GM12892 (cell line): ENCODE results near the gene TMCC1.

Experiments used
- POLR2A ChIP-seq: IDR thresholded peaks from 2 replicates; pipeline ENCODE4 v1.6.1; 2011; ENCODE audit warnings: low read depth, low read length, control low read depth
- POLR2AphosphoS5 ChIP-seq: IDR thresholded peaks from 2 replicates; pipeline ENCODE4 v1.6.1; 2011; ENCODE audit warnings: low read depth, low read length, control low read depth
- TAF1 ChIP-seq: IDR thresholded peaks from 2 replicates; pipeline ENCODE4 v1.6.1; 2011; ENCODE audit warnings: low read depth, mild to moderate bottlenecking, control low read depth, low read length, borderline replicate concordance

DNA sequence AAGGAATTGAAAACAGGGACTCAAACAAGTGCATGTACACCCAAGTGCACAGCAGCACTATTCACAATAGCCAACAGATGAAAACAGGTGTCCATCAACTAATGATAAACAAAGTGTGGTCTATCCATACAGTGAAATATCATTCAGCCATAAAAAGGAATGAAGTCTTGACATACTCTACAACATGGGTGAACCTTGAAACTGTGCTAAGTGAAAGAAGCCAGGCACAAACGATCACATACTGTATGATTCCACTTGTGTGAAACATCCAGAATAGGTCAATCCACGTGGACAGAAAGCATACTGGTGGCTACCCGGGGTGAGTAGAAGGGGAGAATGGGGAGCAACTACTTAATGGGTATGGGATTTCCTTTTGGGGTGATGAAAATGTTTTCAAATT is 257.4 kb downstream of the TMCC1 start:
- TF ChIP-seq POLR2A (no peak), POLR2AphosphoS5 (no peak), TAF1 (no peak)
